Left ventricle myocardium superior (tissue), 1 donor: ENCODE results near the gene MS4A10. TPM values are rescaled to one million over a fixed set of nuclear protein-coding genes. Genes with fewer than 3 reads are reported as not detected.

Experiments
- ATAC-seq: fragments of 200-7000 bp; cut with Tn5 transposase; one replicate; pipeline ENCODE4 v1.9.1; 2020; ENCODE audit warnings: mild to moderate bottlenecking, moderate library complexity
- DNase-seq: peaks from one replicate; pipeline ENCODE4 v3.0.0-alpha.2; 2020
- intact Hi-C: fragments of 100-400 bp; cut with micrococcal nuclease; formaldehyde crosslinking; loops from one replicate; pipeline ENCODE4 v1.11.0; 2022
- total RNA-seq: library from RNA; stranded (reverse); fragmentation: NEBNext Ultra II Directional; extraction: Animal tissue kit (Norgen Biotek cat#: 25700); gene quantifications from one replicate; pipeline ENCODE4 v1.2.1, GENCODE V29; 2021
- donor health status: DM: no; HTN: yes; CAD: no; lungs with severe emphysema.

Gene MS4A10
- total RNA-seq, 1 donor from 2014 or later = not detected

- DNase-seq (no peak), ATAC-seq (no peak)
- intact Hi-C loops = no loop called here
These were observed 21.3 kb upstream of the MS4A10 start for GRCh38 chr11:60763692-60764369.

- ATAC-seq (no peak), DNase-seq (no peak)
- intact Hi-C loops = no loop called here
These were observed 20.3 kb upstream of the MS4A10 start for GRCh38 chr11:60764879-60765278.

DNA sequence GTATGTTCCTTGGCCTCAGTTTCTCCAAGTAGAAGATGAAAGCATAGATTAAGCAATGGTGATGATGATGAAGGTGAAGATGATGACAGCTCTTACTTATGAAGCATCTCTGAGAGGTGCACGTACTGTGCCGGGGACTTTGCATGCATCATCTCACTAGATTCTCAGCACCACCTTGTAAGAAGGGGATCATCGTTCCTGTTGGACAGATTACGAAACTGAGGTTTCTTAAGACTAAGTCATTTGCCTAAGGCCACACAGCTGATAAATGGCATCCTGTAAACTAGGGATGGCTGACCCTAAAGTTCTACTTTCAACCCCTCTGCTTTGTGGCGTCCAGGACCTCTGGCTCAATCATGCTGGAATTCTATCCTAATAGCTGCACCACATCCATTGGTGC is 19.8 kb upstream of the MS4A10 start:
- DNase-seq (no peak), ATAC-seq (no peak)
- intact Hi-C loops = no loop called here

DNA sequence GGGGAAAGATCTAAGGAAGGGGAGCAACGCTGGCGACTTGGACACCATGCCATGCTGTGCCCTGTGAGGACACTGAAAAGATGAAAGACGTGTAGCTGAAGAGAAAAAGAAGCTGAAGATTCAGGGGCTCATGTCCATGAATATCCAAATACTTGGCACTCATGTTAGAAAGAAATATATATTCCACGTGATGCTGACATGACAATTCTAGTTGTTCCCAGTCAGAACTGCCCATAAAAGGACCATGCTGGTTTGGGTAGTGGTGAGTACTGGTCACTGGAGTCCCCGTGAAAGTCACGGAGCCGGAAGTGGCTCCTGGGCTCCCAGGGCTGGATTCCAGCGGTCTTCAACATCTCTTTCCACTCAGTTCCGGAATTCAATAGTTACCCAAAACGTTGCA is 18.6 kb upstream of the MS4A10 start:
- no peak for ATAC-seq
- intact Hi-C loops = no loop called here
- DNase-seq = no peak

GRCh38 chr11:60767388-60767811 is 17.7 kb upstream of the MS4A10 start:
- DNase-seq (no peak), ATAC-seq (no peak)
- intact Hi-C loops = no loop called here

DNA sequence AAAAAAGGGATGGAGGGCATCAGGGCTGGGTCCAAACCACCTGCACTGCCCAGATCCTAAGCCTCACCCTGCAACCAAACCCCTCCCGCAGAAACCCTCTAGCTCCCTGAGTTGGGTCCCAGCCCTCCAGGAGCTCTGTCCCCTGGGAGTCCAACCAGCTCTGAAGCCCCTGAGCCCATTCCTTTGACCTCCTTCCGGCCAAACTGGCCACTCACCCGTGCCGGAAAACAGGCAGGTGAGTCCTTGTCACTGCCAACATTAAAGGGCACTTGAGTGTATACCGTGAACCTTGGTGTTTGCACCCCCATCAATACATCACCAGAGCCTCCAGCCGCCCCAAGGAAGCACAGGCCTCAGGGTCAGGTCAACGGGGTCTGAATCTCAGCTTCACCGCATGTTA is 16.9 kb upstream of the MS4A10 start:
- intact Hi-C loops = no loop called here
- ATAC-seq (no peak), DNase-seq (no peak)

GRCh38 chr11:60769273-60769672 is 15.9 kb upstream of the MS4A10 start:
- no peak for DNase-seq
- intact Hi-C loops = no loop called here
- ATAC-seq = no peak

DNA sequence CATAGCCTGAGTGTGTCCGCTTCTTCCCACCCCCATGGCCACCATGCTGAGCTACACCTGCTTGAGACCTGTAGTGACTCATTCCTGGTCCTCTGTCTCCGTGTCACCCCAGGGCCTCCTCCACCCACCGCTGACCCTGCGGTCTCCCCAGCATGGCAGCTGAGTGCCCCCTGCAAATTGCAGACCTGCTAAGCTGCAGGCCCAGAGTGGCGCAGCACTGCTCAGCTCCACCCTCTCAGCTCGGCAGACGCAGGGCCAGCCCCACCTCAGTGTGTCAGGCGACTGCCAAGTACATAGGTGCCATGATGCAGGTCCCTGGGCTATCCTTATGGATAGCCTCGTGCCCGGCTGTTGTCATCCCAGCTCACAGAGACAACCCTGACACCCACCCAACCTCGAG is 15.3 kb upstream of the MS4A10 start:
- DNase-seq (no peak), ATAC-seq (no peak)
- intact Hi-C loops = no loop called here

GRCh38 chr11:60771146-60771545 is 14.0 kb upstream of the MS4A10 start:
- intact Hi-C loops = no loop called here
- DNase-seq = no peak
- ATAC-seq = no peak

- ATAC-seq (no peak), DNase-seq (no peak)
- intact Hi-C loops = no loop called here
These were observed 13.1 kb upstream of the MS4A10 start for GRCh38 chr11:60771879-60772525.

GRCh38 chr11:60772666-60773065 is 12.5 kb upstream of the MS4A10 start:
- intact Hi-C loops = no loop called here

DNA sequence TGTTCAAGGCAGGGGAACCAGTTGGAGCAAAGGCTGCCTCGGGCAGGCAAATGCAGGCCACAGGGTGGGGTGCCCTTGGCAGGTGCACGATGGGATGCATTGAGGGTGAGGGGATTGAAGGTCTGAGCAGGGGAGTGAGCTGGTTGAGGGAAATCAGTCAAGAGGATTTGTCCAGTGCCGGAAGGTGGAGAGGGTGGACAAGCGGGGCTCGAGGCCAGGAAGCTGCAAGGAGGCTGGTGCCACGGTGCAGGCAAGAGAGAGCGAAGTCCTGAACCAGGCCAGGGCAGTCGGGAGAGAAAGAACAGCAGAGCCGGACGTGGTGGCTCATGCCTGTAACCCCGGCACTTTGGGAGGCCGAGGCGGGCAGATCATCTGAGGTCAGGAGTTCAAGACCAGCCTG is 10.4 kb upstream of the MS4A10 start:
- DNase-seq (no peak), ATAC-seq (no peak)
- intact Hi-C loops = loop anchor here (5.0 kb wide), 1 partner anchor 413 kb away; no protein-coding TSS in a partner anchor

More at GRCh38 chr11:60772666-60773065, 12.5 kb upstream of the MS4A10 start:
- ATAC-seq (no peak), DNase-seq (no peak)

DNA sequence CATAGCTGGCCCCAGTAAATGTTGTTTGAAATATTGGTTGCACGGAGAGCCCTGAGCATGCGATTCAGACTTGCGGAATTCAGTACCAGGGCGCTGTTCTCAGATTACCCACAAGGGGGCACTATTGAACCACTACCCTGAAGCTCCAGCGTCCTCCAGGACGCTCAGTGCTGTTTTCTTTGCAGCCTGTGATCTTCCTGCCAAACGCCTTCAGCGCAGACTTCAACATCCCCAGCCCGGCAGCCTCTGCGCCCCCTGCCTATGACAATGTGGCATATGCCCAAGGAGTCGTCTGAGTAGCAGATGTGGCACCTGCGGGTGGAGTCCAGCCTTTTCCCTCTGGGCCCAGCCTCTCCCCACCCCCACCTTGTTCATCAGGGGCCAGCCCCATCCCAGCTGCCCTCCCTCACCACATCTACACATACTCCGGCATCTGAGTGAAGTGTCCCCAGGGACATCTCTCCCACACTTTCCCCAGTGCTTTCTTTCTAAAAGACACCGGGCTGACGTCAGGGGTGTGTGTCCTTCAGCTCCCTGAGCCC is 9.6 kb upstream of the MS4A10 start:
- peak; percentile 70 for DNase-seq
- ATAC-seq = peak; percentile 92
- intact Hi-C loops = loop anchor here (5.0 kb wide), 1 partner anchor 412 kb away; no protein-coding TSS in a partner anchor

GRCh38 chr11:60776167-60776566 is 9.0 kb upstream of the MS4A10 start:
- ATAC-seq (no peak), DNase-seq (no peak)
- intact Hi-C loops = loop anchor here (5.0 kb wide), 1 partner anchor 411 kb away; no protein-coding TSS in a partner anchor

DNA sequence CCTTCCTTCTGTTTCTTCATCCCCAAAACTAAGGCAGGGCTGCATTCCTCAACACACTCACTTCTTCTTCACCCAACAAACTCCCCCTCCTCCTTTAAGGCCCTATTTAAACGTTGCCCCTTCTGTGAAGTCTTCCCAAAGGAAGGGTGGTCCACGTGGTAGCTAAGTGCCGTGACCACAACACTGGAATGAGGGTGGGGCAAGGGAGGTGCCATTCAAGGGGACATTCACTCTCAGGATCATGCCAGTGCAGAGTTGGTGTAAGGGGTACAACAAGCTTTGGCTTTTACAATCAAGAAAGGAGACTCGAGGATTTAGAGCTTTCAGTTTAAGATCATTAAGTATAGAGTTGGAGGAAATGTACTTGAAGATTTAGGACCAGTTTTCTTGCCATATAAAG is 8.0 kb upstream of the MS4A10 start:
- DNase-seq = no peak
- intact Hi-C loops = loop anchor here (5.0 kb wide), 1 partner anchor 410 kb away; no protein-coding TSS in a partner anchor
- ATAC-seq = no peak

DNA sequence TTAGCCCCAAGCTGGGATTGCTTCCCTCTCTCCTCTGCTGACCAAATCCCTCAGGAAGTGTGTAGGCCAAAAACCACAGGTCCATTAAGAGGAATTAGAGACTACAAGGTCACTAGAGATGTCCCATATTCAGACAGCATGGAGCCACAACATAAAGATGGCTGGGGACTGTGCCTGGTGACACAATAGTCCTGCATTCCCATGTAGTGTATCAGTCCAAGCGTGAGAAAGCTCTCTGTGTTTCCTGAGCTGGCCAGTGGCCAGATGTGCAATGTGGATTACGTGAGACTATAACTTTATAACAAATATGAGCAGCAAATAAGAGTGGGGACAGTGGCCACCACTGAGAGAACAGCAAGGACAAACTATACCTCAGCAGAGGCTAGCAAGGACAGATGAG is 7.6 kb upstream of the MS4A10 start:
- peak; percentile 48 for DNase-seq
- intact Hi-C loops = loop anchor here (5.0 kb wide), 1 partner anchor 410 kb away; no protein-coding TSS in a partner anchor
- ATAC-seq = peak; percentile 15

- ATAC-seq = no peak
- intact Hi-C loops = no loop called here
- no peak for DNase-seq
These were observed 5.1 kb upstream of the MS4A10 start for GRCh38 chr11:60780065-60780464.

DNA sequence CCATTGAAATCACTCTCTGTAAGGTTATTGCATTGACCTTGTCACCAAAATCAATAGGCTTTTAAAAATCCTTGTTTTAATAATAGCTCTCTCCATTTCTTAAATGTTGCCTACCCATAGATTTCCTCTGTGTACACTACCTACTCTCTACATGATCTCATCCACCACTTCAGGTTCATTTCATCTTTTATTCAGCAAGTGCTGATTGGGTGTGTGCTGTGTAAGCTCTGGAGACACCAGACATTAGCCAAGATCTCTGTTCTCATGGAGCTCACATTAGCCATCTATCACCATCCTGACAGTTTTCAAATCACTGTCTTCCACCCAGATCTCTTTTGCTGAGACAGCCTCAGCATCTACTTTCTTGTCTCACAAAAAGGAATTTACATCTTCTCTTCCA is 4.4 kb upstream of the MS4A10 start:
- intact Hi-C loops = no loop called here
- no peak for DNase-seq
- no peak for ATAC-seq

DNA sequence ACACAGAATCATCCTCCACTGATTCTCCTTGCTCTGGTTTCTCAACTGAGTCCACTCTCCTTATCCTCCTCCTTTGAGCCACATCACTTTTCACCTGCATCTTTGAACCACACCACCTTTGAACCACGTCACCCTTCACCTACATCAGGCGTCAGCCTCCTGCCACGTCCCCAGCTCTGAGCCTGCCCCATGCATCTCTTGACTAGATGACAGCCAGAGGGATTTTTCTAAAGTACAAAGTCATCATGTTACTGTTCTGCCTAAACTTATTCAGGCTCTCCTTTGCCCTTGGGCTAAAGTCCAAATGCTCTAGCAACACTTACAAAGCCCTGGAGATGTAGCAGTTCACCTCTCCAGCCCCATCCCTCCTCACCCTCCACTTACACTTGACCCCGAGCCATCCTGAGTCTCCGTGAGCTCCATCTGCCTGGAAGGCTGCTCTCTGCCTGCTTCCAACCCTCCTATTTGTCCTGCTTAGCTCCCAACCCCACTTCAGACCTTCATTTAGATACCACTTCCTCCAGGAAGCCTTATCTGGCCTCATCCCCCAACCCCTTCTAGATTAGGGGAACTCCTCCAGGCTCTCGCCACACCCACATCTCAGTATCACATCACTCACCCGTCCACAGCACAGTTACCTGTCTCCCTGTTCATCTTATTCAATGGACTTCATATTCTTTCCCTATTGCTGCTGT is 3.7 kb upstream of the MS4A10 start:
- DNase-seq = no peak
- no peak for ATAC-seq
- intact Hi-C loops = no loop called here

DNA sequence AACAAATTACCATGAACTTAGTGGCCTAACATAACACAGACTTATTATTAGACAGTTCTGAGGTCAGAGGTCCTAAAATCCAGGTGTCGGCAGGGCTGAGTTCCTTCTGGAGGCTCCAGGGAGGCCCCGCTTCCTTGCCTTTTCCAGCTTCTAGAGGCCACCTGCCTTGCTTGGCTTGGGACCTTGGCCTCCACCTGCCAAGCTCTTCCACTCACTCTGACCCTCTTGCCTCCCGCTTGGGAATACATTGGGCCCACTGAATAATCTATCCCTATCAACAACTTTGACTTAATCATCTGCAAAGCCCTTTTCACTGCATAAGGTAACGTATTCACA is 3.2 kb upstream of the MS4A10 start:
- intact Hi-C loops = no loop called here
- DNase-seq = no peak
- ATAC-seq = no peak
